Stimulated activated CD8-positive, alpha-beta memory T cell treated with anti-CD3 and anti-CD28 coated beads, Interleukin-12 subunit alpha, Interleukin-12 subunit beta, amount 100 ng/mL, for 1 hour (primary cell): ENCODE data around the gene SNRPD3.
"Not testable (repeated sequence)": the region's sequence is repeated elsewhere in the genome, so short reads cannot be mapped to it uniquely, and the experiment has no call there.

Source experiments
- DNase-seq: peaks from one replicate; pipeline ENCODE4 v3.0.0-alpha.2; 2020; ENCODE audit warnings: low read depth

Gene SNRPD3

GRCh38 chr22:24614794-24615193 is 59.0 kb downstream of the SNRPD3 start:
- not testable (repeated sequence) for DNase-seq

DNA sequence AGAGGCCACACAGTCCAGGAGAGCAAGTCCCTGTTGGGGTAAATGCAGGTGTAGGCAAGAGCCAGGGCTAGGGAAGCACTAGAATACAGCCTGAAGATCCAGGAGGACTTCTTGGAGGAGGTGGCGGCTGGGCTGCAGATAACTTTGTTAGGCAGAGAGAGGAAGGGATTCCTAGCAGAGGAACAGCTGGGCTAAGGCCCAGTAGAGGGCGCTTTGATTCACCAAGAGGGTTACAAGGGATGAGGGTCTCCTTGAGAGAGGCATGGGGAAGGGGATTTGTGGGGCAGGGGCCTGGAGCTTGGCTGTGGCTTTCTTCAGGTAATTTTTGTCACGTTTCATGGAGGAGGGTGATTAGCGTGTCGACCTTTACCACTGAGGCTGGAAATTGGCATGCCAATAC is 65.4 kb downstream of the SNRPD3 start:
- DNase-seq: not testable (repeated sequence)

GRCh38 chr22:24622596-24622995 is 66.8 kb downstream of the SNRPD3 start:
- DNase-seq: not testable (repeated sequence)
